Measurements from ENCODE around the gene TRIOBP. TPM values are rescaled to one million over a fixed set of nuclear protein-coding genes. Genes with fewer than 3 reads are reported as not detected.

TRIOBP gene
- total and polyA plus RNA-seq, 2 donors (not counting 3 experiments of a cell fraction or from before 2014, with no cell fraction given): 60.6 to 104 TPM

- H3K36me3 ChIP-seq (ENCODE audit: control insufficient read depth in 2 of 2, extremely low read depth in 1 of 2, insufficient read depth in 2 of 2, low read length in 2 of 2): peaks cover 9 to 46% of the 10 kb centered on the region in 2 experiments
- H3K4me2 ChIP-seq (ENCODE audit: insufficient read depth, low read length): no peak overlapping the region
- TF ChIP-seq CTCF (IDR thresholded peaks at IDR 0.05; ENCODE audit: extremely low read depth in 1 of 2, insufficient read depth in 1 of 2, low read depth in 1 of 2, low read length in 2 of 2) (no peak), MYC (IDR thresholded peaks at IDR 0.05; ENCODE audit: low read depth, low read length) (no peak), POLR2A (IDR thresholded peaks at IDR 0.05; ENCODE audit: low read depth, low read length) (no peak), FOS (IDR thresholded peaks at IDR 0.05; ENCODE audit: borderline replicate concordance, insufficient read depth, low read length) (no peak), EZH2 (IDR thresholded peaks at IDR 0.05; ENCODE audit: borderline replicate concordance, low read depth, low read length, severe bottlenecking) (no peak), JUN (IDR thresholded peaks at IDR 0.05; ENCODE audit: borderline replicate concordance, insufficient read depth, insufficient read length, low read depth) (no peak), MAX (IDR thresholded peaks at IDR 0.05; ENCODE audit: insufficient read depth, insufficient read length) (no peak), GATA2 (IDR thresholded peaks at IDR 0.05; ENCODE audit: insufficient read depth, insufficient read length, low read depth, low read length) (no peak), POLR2AphosphoS5 (IDR thresholded peaks at IDR 0.05; ENCODE audit: insufficient read depth, low read depth, low read length) (no peak)
- H3K9me3 ChIP-seq (replicated peaks; ENCODE audit: control insufficient read depth, insufficient read depth, low read length): no peaks in the 10 kb centered on the region
- no peaks in the 10 kb centered on the region for H3K9me1 ChIP-seq (replicated peaks; ENCODE audit: control insufficient read depth, extremely low read depth, insufficient read depth, low read length)
- DNase-seq (ENCODE audit: low read depth, low spot score) (no peak), FAIRE-seq (no peak)
- ChIA-PET CTCF (interaction anchor here (0.7 kb wide), 1 partner anchor 23 kb away, joined by 3 read pairs; no protein-coding TSS in a partner anchor), POLR2A (no interaction called here)
- no peaks in the 10 kb centered on the region for H3K4me1 ChIP-seq (ENCODE audit: control insufficient read depth, extremely low read depth, insufficient read depth, low read length)
- no peak overlapping the region for H3K4me3 ChIP-seq (replicated peaks in 1 of 3; ENCODE audit: insufficient read depth in 1 of 3, low read depth in 1 of 3, low read length in 3 of 3)
- no peaks in the 10 kb centered on the region for H4K20me1 ChIP-seq (replicated peaks; ENCODE audit: control insufficient read depth, extremely low read depth, insufficient read depth, low read length)
- no peak overlapping the region for H2AFZ ChIP-seq (ENCODE audit: low read depth, low read length)
- dilution Hi-C loops (cut with MboI; ENCODE audit: extremely low pct_ligation_motif_present, low sequenced_read_pairs): no loop called here
- no peaks in the 10 kb centered on the region for H3K79me2 ChIP-seq (ENCODE audit: control insufficient read depth, insufficient read depth, low read length)
- intact Hi-C loops (cut with micrococcal nuclease): no loop called here
- H3K27ac ChIP-seq (ENCODE audit: insufficient read depth, low read depth, low read length): no peak overlapping the region
- H3K27me3 ChIP-seq (ENCODE audit: control insufficient read depth in 2 of 2, insufficient read depth in 2 of 2, low read length in 2 of 2): no peaks in the 10 kb centered on the region
- BruUV-seq (replicated peaks): no TSS peak
- no peak overlapping the region for H3K9ac ChIP-seq (replicated peaks; ENCODE audit: extremely low read depth, insufficient read depth, low read length)
Observed at GRCh38 chr22:37764622-37765021, 67.8 kb downstream of the TRIOBP start.

Data from endothelial cell of umbilical vein (primary cell).